Measurements from ENCODE around the gene GPC4.
"Not testable (repeated sequence)": the region's sequence is repeated elsewhere in the genome, so short reads cannot be mapped to it uniquely, and the experiment has no call there.

The GPC4 gene

DNA sequence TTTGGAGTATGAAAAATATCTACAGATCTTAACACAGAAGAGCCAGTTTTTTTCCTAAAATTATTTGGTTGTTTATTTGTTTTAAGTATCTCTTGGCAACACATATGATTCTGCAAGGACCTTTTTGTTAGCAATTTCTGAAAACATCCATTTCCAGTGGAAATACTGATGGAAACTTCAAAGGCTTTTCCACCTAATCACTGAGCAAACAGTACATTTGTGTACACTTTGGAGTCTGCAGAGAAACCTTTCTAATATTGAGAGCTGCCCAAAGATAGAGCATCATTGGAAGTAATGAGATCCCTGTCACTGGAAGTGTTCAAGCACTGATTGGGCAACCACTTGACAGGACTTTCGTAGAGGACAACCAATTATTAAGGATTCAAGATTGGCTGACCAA, 127.4 kb downstream of the GPC4 start:
- Histone ChIP-seq H3F3A (ENCODE audit: insufficient read depth, low read length) (no peaks in the 10 kb centered on the region), H3K4me1 (ENCODE audit: insufficient read depth, low read length, severe bottlenecking) (no peaks in the 10 kb centered on the region), H3K27ac (ENCODE audit: low read depth, low read length, poor library complexity, severe bottlenecking) (no peak overlapping the region), H3K4me2 (ENCODE audit: low read length) (no peak overlapping the region), H3K36me3 (ENCODE audit: insufficient read depth, low read length) (no peaks in the 10 kb centered on the region), H3K27me3 (ENCODE audit: insufficient read depth, low read length) (no peaks in the 10 kb centered on the region), H2AFZ (ENCODE audit: low read length) (no peak overlapping the region), H3K9ac (ENCODE audit: low read length) (no peak overlapping the region), H3K4me3 (ENCODE audit: low read depth, low read length, poor library complexity, severe bottlenecking) (no peak overlapping the region), H3K79me2 (ENCODE audit: insufficient read depth, low read length) (no peaks in the 10 kb centered on the region), H3K9me3 (ENCODE audit: low read length) (no peaks in the 10 kb centered on the region), H3K9me2 (ENCODE audit: low read depth, low read length) (no peaks in the 10 kb centered on the region), H4K20me1 (ENCODE audit: insufficient read depth, low read length) (no peaks in the 10 kb centered on the region)
- TF ChIP-seq, protein P1, sequence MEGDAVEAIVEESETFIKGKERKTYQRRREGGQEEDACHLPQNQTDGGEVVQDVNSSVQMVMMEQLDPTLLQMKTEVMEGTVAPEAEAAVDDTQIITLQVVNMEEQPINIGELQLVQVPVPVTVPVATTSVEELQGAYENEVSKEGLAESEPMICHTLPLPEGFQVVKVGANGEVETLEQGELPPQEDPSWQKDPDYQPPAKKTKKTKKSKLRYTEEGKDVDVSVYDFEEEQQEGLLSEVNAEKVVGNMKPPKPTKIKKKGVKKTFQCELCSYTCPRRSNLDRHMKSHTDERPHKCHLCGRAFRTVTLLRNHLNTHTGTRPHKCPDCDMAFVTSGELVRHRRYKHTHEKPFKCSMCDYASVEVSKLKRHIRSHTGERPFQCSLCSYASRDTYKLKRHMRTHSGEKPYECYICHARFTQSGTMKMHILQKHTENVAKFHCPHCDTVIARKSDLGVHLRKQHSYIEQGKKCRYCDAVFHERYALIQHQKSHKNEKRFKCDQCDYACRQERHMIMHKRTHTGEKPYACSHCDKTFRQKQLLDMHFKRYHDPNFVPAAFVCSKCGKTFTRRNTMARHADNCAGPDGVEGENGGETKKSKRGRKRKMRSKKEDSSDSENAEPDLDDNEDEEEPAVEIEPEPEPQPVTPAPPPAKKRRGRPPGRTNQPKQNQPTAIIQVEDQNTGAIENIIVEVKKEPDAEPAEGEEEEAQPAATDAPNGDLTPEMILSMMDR (IDR thresholded peaks at IDR 0.05; ENCODE audit: low read length) = no peak
- no peak for TF ChIP-seq EZH2 (IDR thresholded peaks at IDR 0.05; ENCODE audit: borderline replicate concordance, low read length)

DNA sequence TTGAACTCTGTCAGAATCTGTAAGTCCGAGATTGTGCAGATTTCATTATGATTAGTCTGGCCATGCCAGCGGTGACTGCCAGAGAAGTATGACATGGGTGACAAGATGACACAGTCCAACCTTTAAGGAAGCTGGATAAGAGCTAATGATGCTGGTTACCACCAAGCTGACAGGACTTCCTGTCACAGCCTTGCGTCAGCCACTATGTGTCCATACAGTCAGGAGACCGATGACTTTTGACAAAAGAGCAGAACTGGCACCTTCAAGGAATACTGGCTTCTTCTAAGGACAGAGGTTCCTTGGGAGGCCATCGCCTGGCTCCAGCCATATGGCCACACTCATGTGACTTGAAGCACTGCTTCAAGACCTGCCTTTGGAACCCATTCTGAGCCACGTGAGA, 129.9 kb downstream of the GPC4 start:
- H2AFZ ChIP-seq (ENCODE audit: low read length) = no peak overlapping the region
- no peaks in the 10 kb centered on the region for H4K20me1 ChIP-seq (ENCODE audit: insufficient read depth, low read length)
- no peak overlapping the region for H3K9ac ChIP-seq (ENCODE audit: low read length)
- no peaks in the 10 kb centered on the region for H3K36me3 ChIP-seq (ENCODE audit: insufficient read depth, low read length)
- H3K79me2 ChIP-seq (ENCODE audit: insufficient read depth, low read length) = no peaks in the 10 kb centered on the region
- H3K9me2 ChIP-seq (ENCODE audit: low read depth, low read length) = no peaks in the 10 kb centered on the region
- no peaks in the 10 kb centered on the region for H3K27me3 ChIP-seq (ENCODE audit: insufficient read depth, low read length)
- no peaks in the 10 kb centered on the region for H3K4me1 ChIP-seq (ENCODE audit: insufficient read depth, low read length, severe bottlenecking)
- no peak overlapping the region for H3K4me3 ChIP-seq (ENCODE audit: low read depth, low read length, poor library complexity, severe bottlenecking)
- no peak overlapping the region for H3K27ac ChIP-seq (ENCODE audit: low read depth, low read length, poor library complexity, severe bottlenecking)
- H3K4me2 ChIP-seq (ENCODE audit: low read length) = no peak overlapping the region
- TF ChIP-seq EZH2 (IDR thresholded peaks at IDR 0.05; ENCODE audit: borderline replicate concordance, low read length) = no peak
- TF ChIP-seq, protein P1 (IDR thresholded peaks at IDR 0.05; ENCODE audit: low read length) = no peak
- no peaks in the 10 kb centered on the region for H3K9me3 ChIP-seq (ENCODE audit: low read length)
- H3F3A ChIP-seq (ENCODE audit: insufficient read depth, low read length) = no peaks in the 10 kb centered on the region

DNA sequence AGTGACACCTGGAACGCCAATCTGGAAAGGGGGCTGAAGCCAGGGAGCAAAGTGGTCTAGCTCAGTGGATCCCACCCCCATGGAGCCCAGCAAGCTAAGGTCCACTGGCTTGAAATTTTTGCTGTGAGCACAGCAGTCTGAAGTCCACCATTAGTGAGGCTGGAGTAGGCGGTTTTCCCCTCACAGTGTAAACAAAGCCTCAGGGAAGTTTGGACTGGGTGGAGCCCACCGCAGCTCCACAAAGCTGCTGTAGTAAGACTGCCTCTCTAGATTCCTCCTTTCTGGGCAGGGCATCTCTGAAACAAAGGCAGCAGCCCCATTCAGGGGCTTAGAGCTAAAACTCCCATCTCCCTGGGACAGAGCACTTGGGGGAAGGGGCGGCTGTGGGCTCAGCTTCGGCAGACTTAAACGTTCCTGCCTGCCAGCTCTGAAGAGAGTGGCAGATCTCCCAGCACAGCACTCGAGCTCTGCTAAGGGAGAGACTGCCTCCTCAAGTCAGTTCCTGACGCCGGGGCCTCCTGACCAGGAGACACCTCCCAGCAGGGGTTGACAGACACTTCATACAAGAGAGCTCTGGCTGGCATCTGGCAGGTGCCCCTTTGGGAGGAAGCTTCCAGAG, 136.1 kb downstream of the GPC4 start:
- not testable (repeated sequence) for H3F3A ChIP-seq (ENCODE audit: insufficient read depth, low read length); H3K27ac ChIP-seq (ENCODE audit: low read depth, low read length, poor library complexity, severe bottlenecking); H2AFZ ChIP-seq (ENCODE audit: low read length); H3K9me2 ChIP-seq (ENCODE audit: low read depth, low read length); H3K4me2 ChIP-seq (ENCODE audit: low read length); H4K20me1 ChIP-seq (ENCODE audit: insufficient read depth, low read length); H3K79me2 ChIP-seq (ENCODE audit: insufficient read depth, low read length); H3K9me3 ChIP-seq (ENCODE audit: low read length); H3K9ac ChIP-seq (ENCODE audit: low read length); H3K27me3 ChIP-seq (ENCODE audit: insufficient read depth, low read length); H3K36me3 ChIP-seq (ENCODE audit: insufficient read depth, low read length); H3K4me3 ChIP-seq (ENCODE audit: low read depth, low read length, poor library complexity, severe bottlenecking); H3K4me1 ChIP-seq (ENCODE audit: insufficient read depth, low read length, severe bottlenecking)

DNA sequence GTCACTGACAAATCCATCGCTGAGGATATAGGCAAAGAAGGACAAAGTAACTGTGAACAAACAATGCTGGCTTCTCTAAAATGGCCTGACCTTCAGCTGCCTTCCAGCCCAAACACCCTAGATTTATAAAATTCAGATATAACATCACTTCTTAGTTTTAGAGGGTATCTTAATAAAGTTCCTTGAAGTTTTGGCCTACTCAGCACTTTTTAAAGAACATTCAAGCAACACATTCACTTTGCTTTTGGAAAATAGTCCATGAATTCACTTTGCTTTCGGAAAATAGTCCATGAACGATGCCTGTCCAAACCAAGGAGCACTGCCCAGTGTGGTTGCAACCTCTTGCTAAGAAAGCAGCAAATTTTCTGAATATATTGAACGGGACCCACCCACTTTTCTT, 142.1 kb downstream of the GPC4 start:
- H3K27ac ChIP-seq (ENCODE audit: low read depth, low read length, poor library complexity, severe bottlenecking) = no peak overlapping the region
- H2AFZ ChIP-seq (ENCODE audit: low read length) = no peak overlapping the region
- H3K9me2 ChIP-seq (ENCODE audit: low read depth, low read length) = no peaks in the 10 kb centered on the region
- no peaks in the 10 kb centered on the region for H4K20me1 ChIP-seq (ENCODE audit: insufficient read depth, low read length)
- H3K9me3 ChIP-seq (ENCODE audit: low read length) = no peaks in the 10 kb centered on the region
- no peaks in the 10 kb centered on the region for H3K36me3 ChIP-seq (ENCODE audit: insufficient read depth, low read length)
- H3K79me2 ChIP-seq (ENCODE audit: insufficient read depth, low read length) = no peaks in the 10 kb centered on the region
- no peaks in the 10 kb centered on the region for H3K4me1 ChIP-seq (ENCODE audit: insufficient read depth, low read length, severe bottlenecking)
- H3F3A ChIP-seq (ENCODE audit: insufficient read depth, low read length) = no peaks in the 10 kb centered on the region
- H3K4me3 ChIP-seq (ENCODE audit: low read depth, low read length, poor library complexity, severe bottlenecking) = no peak overlapping the region
- no peak for TF ChIP-seq EZH2 (IDR thresholded peaks at IDR 0.05; ENCODE audit: borderline replicate concordance, low read length)
- TF ChIP-seq, protein P1 (IDR thresholded peaks at IDR 0.05; ENCODE audit: low read length) = no peak
- no peak overlapping the region for H3K4me2 ChIP-seq (ENCODE audit: low read length)
- H3K27me3 ChIP-seq (ENCODE audit: insufficient read depth, low read length) = no peaks in the 10 kb centered on the region
- no peak overlapping the region for H3K9ac ChIP-seq (ENCODE audit: low read length)

All from OCI-LY1 (cell line).